WTC11 (cell line): ENCODE data around the gene TAPBP. TPM values are rescaled to one million over a fixed set of nuclear protein-coding genes. Genes with fewer than 3 reads are reported as not detected.

Source experiments
- ATAC-seq: fragments of 200-7000 bp; cut with Tn5 transposase; 2 replicates; pipeline ENCODE4 v1.10.0; 2021; ENCODE audit warnings: mild to moderate bottlenecking, moderate library complexity
- CTCF ChIA-PET: fragments of 300-600 bp; sonication (Branson Sonifier 250); formaldehyde crosslinking; loops from one replicate; lab custom pipeline; 2021; ENCODE audit warnings: antibody characterized with exemption; lab: Charles Lee
- POLR2A ChIA-PET: fragments of 350-600 bp; sonication (Branson Sonifier 250); formaldehyde crosslinking; loops from one replicate; lab custom pipeline; 2021; ENCODE audit warnings: antibody characterized with exemption; lab: Charles Lee
- DNase-seq: peaks from one replicate; pipeline ENCODE4 v3.0.0; 2021; ENCODE audit warnings: low spot score
- H3K27ac Mint-ChIP-seq: 2 replicates; pipeline ENCODE4 v1.8.0; 2021; ENCODE audit warnings: mixed read lengths
- H3K27me3 Mint-ChIP-seq: 2 replicates; pipeline ENCODE4 v1.8.0; 2021; ENCODE audit warnings: low read depth, mild to moderate bottlenecking, moderate library complexity, mixed read lengths
- H3K36me3 Mint-ChIP-seq: 2 replicates; pipeline ENCODE4 v1.8.0; 2021; ENCODE audit warnings: mixed read lengths
- H3K4me1 Mint-ChIP-seq: 2 replicates; pipeline ENCODE4 v1.8.0; 2022; ENCODE audit warnings: mixed read lengths
- H3K4me3 Mint-ChIP-seq: 2 replicates; pipeline ENCODE4 v1.8.0; 2021; ENCODE audit warnings: mild to moderate bottlenecking, moderate library complexity, mixed read lengths
- H3K9me3 Mint-ChIP-seq: 2 replicates; pipeline ENCODE4 v1.8.0; 2021; ENCODE audit warnings: mixed read lengths
- CTCF ChIP-seq: fragments of 200-600 bp; IDR thresholded peaks from 2 replicates; pipeline ENCODE4 v1.8.0; 2022; ENCODE audit warnings: antibody characterized with exemption
- E2F5 ChIP-seq: sonication (generic); formaldehyde crosslinking; IDR thresholded peaks from 2 replicates; pipeline ENCODE4 v1.8.1; 2022; ENCODE audit warnings: mild to moderate bottlenecking, moderate library complexity, missing genetic modification reagents
- EMX1 ChIP-seq: fragments of 250-450 bp; sonication (Bioruptor Pico); IDR thresholded peaks from 2 replicates; pipeline ENCODE4 v1.8.0; 2021; ENCODE audit warnings: mild to moderate bottlenecking
- ERG ChIP-seq: fragments of 250-450 bp; sonication (Bioruptor Pico); IDR thresholded peaks from 2 replicates; pipeline ENCODE4 v1.8.0; 2021; ENCODE audit warnings: mild to moderate bottlenecking
- ETV6 ChIP-seq: sonication (generic); formaldehyde crosslinking; IDR thresholded peaks from 2 replicates; pipeline ENCODE4 v1.8.1; 2022; ENCODE audit warnings: mild to moderate bottlenecking, missing genetic modification reagents
- FOXP4 ChIP-seq: sonication (generic); formaldehyde crosslinking; IDR thresholded peaks from 2 replicates; pipeline ENCODE4 v1.8.0; 2022; ENCODE audit warnings: mild to moderate bottlenecking, missing genetic modification reagents
- HMGA2 ChIP-seq: fragments of 250-450 bp; sonication (Bioruptor Pico); IDR thresholded peaks from 2 replicates; pipeline ENCODE4 v1.4.0; 2021; ENCODE audit warnings: mild to moderate bottlenecking, moderate library complexity
- IRF2 ChIP-seq: sonication (generic); formaldehyde crosslinking; IDR thresholded peaks from 2 replicates; pipeline ENCODE4 v1.8.0; 2022; ENCODE audit warnings: low read depth, missing genetic modification reagents, borderline replicate concordance
- JUN ChIP-seq: sonication (generic); formaldehyde crosslinking; IDR thresholded peaks from 2 replicates; pipeline ENCODE4 v1.8.0; 2023; ENCODE audit warnings: mild to moderate bottlenecking, missing genetic modification reagents
- NFATC4 ChIP-seq: fragments of 250-450 bp; sonication (Bioruptor Pico); IDR thresholded peaks from 2 replicates; pipeline ENCODE4 v1.9.0; 2021; ENCODE audit warnings: mild to moderate bottlenecking
- NFYB ChIP-seq: sonication (generic); formaldehyde crosslinking; conservative IDR thresholded peaks from 2 replicates; pipeline ENCODE4 v1.8.0; 2022; ENCODE audit warnings: low read depth, missing genetic modification reagents
- PRRX2 ChIP-seq: fragments of 250-450 bp; sonication (Bioruptor Pico); IDR thresholded peaks from 2 replicates; pipeline ENCODE4 v1.8.0; 2021; ENCODE audit warnings: mild to moderate bottlenecking
- RORB ChIP-seq: fragments of 250-450 bp; sonication (Bioruptor Pico); IDR thresholded peaks from 2 replicates; pipeline ENCODE4 v1.9.0; 2021; ENCODE audit warnings: mild to moderate bottlenecking
- SP1 ChIP-seq: sonication (generic); formaldehyde crosslinking; conservative IDR thresholded peaks from 2 replicates; pipeline ENCODE4 v1.8.1; 2022; ENCODE audit warnings: missing genetic modification reagents
- TCF7 ChIP-seq: sonication (generic); formaldehyde crosslinking; IDR thresholded peaks from 2 replicates; pipeline ENCODE4 v1.8.0; 2022; ENCODE audit warnings: mild to moderate bottlenecking, low read depth, missing genetic modification reagents, moderate library complexity
- TEAD1 ChIP-seq: sonication (generic); formaldehyde crosslinking; IDR thresholded peaks from 2 replicates; pipeline ENCODE4 v1.8.0; 2022; ENCODE audit warnings: mild to moderate bottlenecking, missing genetic modification reagents
- ZNF121 ChIP-seq: sonication (generic); formaldehyde crosslinking; IDR thresholded peaks from 2 replicates; pipeline ENCODE4 v1.8.0; 2023; ENCODE audit warnings: missing genetic modification reagents
- ZSCAN18 ChIP-seq: fragments of 250-450 bp; sonication (Bioruptor Pico); IDR thresholded peaks from 2 replicates; pipeline ENCODE4 v2.1.2; 2022; ENCODE audit warnings: mild to moderate bottlenecking, moderate library complexity
- total RNA-seq: library from RNA; stranded (reverse); gene quantifications from 3 replicates; pipeline ENCODE4 v1.2.3, GENCODE V29; 2021

Gene TAPBP
- total RNA-seq, 1 experiment from 2014 or later: 43.5 TPM

GRCh38 chr6:33318426-33319073 is 4.7 kb upstream of the TAPBP start (continued):
- no peak for TF ChIP-seq FOXP4 (CRISPR knock-in tag)
- no peak for TF ChIP-seq E2F5 (CRISPR knock-in tag)
- TF ChIP-seq IRF2 (CRISPR knock-in tag): no peak
- TF ChIP-seq NFATC4: no peak
- no peak for TF ChIP-seq JUN
- no peak for TF ChIP-seq TEAD1 (CRISPR knock-in tag)
- no peak for TF ChIP-seq ZSCAN18

- TF ChIP-seq PRRX2 (CRISPR knock-in tag): peak; percentile 65; the same call in 1 of the 2 replicates
- peak; percentile 62 for TF ChIP-seq NFYB (CRISPR knock-in tag)
- TF ChIP-seq ETV6 (CRISPR knock-in tag): 0 out of 2 replicates have a peak, but pooled peaks have one; percentile 40
- TF ChIP-seq RORB: no peak
- TF ChIP-seq CTCF: no peak
- peak; percentile 69 for TF ChIP-seq ZNF121
- TF ChIP-seq SP1 (CRISPR knock-in tag): 0 out of 2 replicates have a peak, but pooled peaks have one; percentile 53
- 0 out of 2 replicates have a peak, but pooled peaks have one; percentile 43 for TF ChIP-seq ERG (CRISPR knock-in tag)
- TF ChIP-seq TCF7 (CRISPR knock-in tag): no peak
- no peak for TF ChIP-seq HMGA2 (CRISPR knock-in tag)
- TF ChIP-seq EMX1 (CRISPR knock-in tag): no peak
- peak; percentile 81 for ATAC-seq
- Mint-ChIP-seq H3K9me3 (no peaks in the 10 kb centered on the region), H3K4me3 (peak within 1 kb of the TSS; percentile 97), H3K4me1 (peaks cover 65% of the 10 kb centered on the region), H3K27me3 (no peaks in the 10 kb centered on the region; the same call in 1 of the 2 replicates), H3K27ac (peak within 1 kb of the TSS; percentile 91), H3K36me3 (peaks cover 21% of the 10 kb centered on the region)
- POLR2A ChIA-PET: interaction anchor here (0.6 to 1.9 kb wide), 18 partner anchors 20 to 814 kb away, joined by 3 to 8 read pairs (median 3); partner anchors contain the start of genes B3GALT4 and UQCC2
- peak; percentile 99 for DNase-seq
- CTCF ChIA-PET: interaction anchor here (0.6 to 2.5 kb wide), 23 partner anchors 11 to 479 kb away, joined by 3 to 16 read pairs (median 5); partner anchors contain the start of genes B3GALT4, CUTA, PFDN6 and RPS18
Observed at GRCh38 chr6:33317669-33318425, 4.0 kb upstream of the TAPBP start, which contains the start of gene ZBTB22. Gene ZBTB22 (minus strand): TSS chr6:33317744. CDS start chr6:33316916, 828 bp downstream.
